NOMO-1 (cell line): ENCODE measurements around the gene DISC1.

ENCODE experiments used
- DNase-seq, 2 experiments: peaks; one replicate each; lab custom pipeline; 2025; ENCODE audit not compliant: unreplicated experiment in 2 of 2; lab: John Stamatoyannopoulos, UW

DISC1 gene

DNA sequence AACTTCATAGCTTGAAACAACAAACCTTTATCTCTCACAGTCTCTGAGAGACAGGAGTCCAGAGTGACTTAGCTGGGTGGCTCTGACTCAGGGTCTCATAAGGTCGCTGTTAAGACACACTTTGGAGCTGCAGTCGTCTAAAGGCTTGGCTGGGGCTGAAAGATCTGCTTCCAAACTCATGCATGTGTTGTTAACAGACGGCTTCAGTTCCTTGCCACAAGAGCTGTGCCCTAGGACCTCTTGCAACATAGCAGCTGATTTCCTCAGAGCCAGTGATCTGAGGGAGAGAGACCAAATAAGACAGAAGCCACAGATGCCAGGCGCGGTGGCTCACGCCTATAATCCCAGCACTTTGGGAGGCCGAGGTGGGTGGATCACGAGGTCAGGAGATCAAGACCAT, 176.8 kb downstream of the DISC1 start:
- DNase-seq: peak; percentile 86 to 94

DNA sequence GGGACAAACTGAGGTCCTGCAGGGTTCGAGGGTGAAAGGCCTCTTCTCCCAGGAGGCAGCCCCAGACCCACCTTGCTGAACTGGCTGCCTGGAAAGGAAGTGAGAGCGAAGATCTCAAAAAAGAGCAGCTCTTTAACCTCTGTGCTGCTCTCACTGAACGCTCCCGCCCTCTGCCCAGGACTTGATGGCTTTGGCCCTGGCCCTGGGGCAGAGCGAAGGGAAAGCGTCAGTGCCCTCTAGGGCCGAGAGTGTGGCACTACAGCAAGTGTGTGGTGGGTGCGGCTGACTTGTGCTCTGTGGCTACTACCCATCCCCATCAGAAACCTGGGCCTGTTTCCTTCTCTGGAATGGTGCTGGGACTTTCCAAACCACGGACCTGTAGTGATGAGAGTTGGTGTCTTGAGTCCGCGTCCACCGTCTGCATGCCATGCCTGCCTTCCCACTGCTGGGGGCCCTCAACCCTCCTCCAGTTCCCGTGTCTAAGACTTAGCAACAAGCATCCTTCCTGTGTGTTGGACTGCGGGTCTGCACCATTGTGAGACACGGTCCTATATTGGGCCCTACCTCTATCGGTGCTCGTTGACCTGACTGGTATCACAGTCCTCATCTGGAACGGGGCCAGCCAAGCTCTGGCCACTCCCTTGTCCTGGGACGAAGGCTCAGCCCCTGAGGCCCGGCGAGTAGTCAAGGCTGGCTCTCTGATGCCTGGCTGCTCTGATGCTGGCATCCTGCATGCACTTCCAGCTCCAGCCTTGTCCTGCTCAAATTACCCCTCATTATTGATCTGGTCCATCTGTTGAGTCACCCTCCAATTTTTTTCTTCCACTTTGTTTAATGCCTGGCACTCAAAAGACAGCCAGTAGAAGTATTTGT, 180.3 kb downstream of the DISC1 start:
- peak; percentile 89 to 91 for DNase-seq

DNA sequence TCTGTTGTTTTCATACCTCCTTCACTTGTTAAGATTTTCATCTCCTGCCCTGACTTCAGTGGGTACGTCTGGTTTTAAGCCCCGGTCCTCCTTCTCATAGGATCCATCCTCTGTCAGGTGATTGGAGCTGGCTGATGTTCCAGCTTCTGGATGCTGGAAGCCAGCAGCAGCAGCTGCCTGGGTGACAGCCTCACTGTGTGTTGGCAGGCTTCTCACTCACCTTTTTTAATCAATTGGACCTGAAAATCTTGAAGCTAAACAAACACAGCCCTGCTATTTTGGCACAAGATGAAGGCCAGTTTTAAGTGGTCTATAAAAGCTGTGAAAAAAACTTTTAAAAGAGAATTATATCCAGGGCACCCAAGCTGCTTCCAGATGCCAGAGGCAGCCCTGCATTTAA, 181.0 kb downstream of the DISC1 start:
- DNase-seq: no peak

DNA sequence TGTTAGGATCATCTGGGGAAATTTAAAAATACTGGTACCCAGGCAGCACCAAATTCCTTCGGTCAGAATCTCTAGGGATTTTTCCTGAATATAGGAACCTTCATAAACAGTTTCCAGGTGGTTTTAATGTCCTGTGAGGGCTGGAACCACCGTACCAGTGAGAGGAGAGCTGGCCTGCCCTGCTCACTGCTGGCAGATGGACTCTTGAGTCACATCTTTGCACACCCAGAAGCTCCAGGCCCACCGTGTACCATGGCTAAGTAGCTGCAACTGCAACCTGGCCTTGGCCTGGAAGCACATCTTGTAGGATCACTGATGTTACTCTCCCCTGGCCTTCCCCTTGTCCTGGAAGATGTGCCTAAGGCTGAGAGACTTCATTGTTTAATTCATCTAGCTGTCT, 181.5 kb downstream of the DISC1 start:
- DNase-seq: no peak

DNA sequence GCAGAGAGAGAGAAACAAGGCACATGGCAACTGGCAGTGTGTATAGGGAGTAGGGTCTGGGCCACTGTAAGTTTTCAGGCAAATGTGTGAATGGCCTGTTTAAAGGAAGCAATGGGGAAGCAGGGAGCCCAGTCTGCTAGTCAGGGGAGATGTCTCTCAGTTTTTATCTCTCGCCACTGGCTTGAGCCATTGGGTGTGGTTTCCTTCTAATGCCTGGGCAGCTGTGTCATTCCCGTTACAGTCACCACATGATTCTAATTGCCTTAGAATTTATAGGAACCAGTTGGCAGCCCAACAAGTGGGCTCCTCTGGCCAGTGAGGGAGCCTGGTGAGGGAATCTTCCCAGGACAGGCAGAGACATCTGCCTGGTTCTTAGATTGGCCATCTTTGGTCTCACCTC, 182.4 kb downstream of the DISC1 start:
- DNase-seq: peak in 1 of 2 experiments; percentile 41

DNA sequence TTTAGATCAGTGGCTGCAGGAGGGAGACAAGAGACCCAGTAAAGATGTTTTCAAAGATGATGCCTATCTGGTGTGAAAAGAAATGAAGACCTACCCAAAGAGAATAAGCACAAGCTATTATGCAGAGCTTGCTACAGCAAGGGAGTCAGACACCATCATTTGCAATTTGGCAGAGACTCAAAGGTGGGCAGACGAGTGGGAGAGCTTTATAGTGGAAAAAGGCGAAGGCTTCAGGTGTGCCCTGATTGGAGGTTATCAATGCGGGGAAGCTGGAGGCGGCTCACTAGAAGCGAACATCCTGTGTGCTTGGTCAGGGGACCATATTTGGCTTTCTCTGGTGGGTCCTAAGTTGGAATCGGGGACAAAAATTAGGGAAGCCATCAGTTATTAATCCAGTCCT, 183.8 kb downstream of the DISC1 start:
- DNase-seq: no peak

DNA sequence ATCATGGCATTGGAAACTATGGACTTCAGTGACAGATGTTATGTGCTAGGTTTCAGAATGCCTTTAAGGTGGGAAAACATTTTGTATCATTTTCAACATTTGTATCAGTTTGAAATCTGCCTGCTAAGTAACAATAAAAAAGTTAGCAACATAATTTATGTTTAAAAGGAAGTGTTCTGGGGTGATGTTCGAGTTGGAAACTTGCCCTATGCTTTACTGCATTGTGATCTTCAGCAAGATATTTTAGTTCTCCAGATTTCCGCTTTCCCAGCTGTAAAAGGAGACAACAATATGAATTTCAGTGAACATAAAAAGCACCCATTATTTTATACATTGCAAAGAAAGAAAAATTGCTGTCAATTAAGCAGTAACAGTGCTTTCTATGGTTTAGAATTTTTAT, 187.4 kb downstream of the DISC1 start:
- DNase-seq: no peak

DNA sequence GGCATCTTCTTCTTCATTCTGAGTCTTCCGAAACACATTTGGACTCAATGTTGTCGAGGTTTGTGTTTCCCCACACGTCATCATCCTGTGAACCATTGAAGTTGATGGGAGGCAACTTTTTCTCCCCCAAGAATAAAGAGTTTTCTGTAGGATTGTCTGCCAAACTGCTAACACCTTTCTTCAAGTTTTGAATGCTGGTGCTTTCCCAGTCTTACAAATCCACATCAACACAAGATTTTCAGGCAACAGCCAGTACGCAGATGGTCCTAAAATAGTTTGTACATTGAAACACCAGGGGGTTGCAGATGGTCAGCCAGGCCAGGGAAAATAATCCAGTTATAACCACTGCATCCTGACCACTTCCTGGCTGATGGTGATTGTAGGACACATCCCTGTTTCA, 187.9 kb downstream of the DISC1 start:
- DNase-seq: no peak

DNA sequence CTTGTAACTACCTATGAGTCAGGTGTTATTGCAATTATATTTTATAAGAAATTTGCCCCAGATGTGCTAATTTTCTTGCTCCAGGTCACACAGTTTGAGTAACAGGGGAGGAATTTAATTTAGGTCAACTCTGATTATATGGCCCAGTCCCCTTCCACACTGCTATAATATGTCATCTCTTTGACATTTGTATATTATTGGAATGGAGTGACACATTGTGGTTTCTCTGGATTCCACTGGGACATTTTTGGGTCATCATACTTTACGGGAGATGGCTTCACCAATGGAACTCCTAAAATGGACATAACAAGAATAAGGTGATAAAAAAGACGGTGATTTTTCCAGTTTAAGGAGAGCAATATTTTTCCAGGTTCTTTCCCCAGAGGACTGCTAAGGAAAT, 191.2 kb downstream of the DISC1 start:
- DNase-seq: no peak

DNA sequence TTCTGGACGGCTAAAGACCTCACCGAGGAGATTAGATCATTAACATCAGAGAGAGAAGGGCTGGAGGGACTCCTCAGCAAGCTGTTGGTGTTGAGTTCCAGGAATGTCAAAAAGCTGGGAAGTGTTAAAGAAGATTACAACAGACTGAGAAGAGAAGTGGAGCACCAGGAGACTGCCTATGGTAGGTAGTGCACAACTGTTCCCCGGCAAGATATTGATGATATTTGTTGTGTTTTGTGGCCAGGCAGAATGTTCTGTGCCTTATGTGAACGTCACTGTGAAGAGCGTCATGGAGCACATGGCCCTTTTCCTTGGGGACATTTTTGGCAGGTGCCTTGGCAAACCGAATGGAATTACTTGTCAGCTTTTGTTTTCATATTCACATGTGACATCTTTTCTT, 191.7 kb downstream of the DISC1 start:
- DNase-seq: no peak

DNA sequence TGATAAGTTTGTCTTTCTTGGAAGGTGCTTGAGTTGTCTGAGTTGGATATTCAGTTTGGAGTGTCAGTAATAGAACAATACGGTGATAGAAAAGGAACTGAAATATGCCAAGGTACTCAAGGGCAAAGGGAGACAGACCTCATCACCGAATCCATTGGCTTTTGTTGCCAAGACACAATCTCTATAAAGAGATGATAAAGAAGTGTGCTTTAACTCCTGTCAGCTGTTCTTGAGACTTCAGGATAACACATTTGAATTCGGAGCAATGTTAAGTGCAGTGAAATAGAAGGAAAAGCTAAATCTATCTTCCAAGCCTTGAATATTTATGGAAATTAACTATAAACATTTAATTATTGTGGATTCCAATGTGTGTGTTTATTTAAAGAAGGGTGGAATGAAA, 194.7 kb downstream of the DISC1 start:
- no peak for DNase-seq

DNA sequence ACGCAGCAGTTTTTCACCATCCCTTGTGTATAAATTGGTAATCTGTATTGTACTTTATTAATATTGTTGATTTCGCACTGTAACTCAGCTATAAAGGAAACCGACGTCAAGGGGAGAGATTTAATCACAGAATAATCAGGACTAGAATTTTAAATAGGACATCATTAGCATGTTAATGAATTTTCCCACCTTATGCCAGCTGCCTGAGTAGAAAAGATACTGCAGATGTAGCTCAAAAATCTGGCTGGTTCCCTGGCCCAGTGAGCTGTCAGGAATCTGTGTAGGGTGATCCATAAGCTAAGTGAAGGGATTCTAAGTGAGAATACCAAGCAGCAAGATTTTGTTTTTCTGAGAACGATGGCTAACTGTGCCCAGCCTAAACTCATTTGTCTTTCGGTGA, 195.5 kb downstream of the DISC1 start:
- no peak for DNase-seq

DNA sequence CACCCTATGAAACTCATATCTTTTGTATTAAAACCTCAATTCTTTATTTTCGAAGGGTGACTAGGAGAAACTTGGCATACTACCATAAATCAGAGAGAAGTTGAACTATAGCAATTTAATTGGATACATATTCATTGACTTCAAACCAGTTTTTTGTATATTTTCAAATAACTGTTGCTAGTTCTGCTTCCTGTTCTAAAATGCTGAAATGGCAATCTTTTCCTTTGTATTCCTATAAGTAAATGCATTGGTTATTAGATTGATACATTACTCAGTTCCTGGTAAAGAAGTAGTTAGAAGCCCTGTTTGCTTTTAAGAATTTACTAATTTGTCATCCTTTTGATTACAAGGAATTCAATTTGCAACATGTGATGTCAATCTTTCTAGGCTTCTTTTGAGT, 200.0 kb downstream of the DISC1 start:
- DNase-seq: no peak

DNA sequence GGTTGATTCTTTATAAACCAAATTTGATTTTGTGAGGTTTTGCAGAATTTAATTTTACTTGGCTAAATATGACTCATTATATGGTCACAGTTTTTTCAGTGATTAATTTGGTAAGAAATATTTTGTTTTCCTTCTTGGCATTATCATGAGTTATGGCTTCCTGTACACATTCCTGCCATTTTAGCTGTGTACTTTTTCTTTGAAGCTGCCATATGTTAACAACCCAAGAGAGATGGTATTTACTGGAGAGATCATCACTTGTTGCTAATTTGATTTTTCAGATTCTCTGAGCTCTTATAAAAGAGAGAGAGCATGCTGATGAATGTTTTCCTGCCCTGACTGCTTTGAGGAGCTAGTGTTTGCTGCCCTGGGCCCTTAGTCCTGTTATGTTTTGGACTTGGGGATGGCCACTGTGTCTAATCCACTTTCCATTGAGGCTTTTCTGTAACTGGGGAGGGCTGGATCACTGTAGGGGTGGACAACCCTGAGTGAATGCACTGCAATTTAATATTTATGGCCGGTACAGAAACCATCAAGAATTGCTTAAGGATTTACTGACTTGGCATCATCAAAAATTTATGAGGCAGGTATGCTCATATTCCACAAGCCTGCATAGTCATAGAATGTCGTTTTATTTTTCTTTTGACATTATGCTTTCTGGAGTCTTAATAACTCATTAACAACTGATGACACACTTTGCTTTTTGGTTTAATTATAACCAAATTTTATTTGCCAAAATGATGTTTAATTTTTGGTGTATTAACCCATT, 200.9 kb downstream of the DISC1 start:
- DNase-seq: no peak

DNA sequence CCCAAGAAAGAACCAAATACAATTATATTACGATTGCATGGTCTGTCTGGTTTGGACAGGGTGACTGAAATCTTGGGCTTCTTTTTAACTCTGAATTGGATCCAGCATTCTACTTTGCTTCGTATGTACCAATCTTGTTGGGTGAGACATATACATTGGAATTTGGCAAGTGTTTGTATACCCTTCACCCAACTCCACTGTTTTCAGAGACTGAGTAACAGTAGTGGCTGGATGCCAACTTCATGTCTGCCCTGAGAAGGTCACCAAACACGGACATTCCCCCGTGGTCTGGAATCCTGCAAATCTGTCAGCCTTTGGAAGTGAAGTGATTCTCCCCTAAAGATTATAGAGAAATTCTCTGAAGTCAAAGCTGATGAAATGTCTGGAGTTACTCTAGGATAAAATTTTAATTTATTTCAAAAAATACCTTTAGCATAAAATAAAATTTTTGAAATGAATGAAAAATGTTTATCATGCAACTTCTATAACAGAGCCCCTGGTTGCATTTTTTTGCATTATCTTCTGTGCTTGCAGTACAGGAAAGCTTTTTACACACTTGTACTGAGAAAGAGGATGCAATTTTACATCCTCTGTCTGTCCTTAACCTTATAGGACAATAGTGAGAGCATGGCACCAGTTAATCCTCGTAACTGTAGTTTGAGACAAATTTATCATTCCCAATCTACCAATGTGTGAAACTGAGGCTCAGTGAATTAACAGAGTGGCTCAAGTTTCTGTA, 201.8 kb downstream of the DISC1 start:
- DNase-seq: no peak

DNA sequence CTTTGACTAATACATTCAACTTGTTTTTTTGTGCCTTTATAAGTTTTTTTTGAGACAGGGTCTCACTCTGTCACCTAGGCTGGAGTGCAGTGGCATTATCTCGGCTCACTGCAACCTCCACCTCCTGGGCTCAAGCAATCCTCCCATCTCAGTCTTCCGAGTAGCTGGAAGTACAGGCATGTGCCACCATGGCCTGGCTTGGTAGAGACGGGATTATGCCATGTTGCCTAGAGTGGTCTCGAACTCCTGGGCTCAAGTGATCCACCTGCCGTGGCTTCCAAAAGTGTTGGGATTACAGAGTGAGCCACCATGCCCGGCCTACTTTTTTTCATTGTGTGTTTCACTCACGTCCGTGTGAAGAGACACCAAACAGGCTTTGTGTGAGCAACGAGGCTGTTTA, 202.7 kb downstream of the DISC1 start:
- DNase-seq: no peak

DNA sequence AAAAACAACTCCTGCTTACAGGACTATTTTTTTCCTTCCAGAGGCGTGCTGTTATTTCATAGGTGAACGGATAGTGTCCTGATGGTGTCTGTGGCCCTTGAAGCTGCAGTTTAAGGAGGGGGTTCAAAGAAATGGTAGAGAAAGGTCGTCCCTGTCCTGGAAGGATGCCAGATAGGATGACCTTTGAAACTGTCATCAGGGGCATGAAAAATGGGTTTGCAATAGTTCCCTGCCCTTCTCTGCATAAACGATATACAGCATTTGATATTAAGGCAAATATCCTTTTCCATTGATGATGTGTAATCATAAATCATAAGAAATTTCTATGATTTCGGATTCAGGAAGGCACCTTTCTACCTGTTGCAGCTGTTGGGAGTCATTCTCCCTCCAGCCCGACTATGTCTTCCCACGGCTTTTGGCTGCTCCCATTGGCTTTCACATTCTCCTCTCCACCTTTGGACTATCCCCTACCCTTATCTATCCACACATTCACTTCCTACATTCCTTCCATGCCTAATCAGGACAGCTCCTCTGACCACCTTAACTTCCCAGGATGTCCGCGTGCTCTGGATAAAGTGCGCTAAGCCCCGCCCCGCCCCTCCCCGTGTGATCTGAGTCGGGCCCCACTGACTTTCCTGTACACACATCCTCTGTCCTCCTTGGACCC, 209.8 kb downstream of the DISC1 start:
- DNase-seq: no peak

DNA sequence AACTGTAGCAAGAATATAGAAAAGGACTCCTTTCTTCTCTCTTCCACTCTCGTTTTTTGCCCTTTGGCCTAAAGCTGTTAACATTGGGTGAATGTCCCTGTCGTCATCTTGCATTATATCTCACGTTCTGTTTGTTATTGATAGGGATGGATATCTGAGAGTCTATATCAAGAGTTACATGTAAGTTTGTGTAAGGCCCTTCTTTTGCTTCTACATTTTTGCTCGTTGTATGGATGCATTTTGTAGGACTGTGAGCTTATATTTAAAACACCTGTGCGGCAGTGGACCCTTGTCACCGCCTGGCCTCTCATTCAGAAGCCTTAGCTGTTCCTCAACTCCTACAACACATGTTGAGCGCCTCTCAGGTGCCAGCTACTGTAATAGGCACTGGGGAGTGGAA, 211.9 kb downstream of the DISC1 start:
- no peak for DNase-seq

DNA sequence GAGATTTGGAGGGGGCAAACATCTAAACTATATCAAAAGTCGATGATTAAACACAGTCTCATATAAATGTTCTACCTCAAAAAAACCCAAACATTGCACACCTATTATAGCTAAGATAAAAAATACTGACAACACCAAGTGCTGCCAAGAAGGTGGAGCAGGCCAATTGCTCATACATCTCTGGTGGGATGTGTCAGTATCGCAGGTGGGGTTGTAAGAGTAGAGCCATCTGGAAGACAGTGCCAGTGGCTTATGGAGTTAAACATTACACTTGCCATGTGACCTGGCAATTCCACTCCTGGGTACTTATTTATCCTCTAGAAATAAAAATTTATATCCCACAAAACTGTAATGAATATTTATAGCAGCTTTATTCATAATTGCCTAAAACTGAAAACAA, 213.4 kb downstream of the DISC1 start:
- DNase-seq: no peak

DNA sequence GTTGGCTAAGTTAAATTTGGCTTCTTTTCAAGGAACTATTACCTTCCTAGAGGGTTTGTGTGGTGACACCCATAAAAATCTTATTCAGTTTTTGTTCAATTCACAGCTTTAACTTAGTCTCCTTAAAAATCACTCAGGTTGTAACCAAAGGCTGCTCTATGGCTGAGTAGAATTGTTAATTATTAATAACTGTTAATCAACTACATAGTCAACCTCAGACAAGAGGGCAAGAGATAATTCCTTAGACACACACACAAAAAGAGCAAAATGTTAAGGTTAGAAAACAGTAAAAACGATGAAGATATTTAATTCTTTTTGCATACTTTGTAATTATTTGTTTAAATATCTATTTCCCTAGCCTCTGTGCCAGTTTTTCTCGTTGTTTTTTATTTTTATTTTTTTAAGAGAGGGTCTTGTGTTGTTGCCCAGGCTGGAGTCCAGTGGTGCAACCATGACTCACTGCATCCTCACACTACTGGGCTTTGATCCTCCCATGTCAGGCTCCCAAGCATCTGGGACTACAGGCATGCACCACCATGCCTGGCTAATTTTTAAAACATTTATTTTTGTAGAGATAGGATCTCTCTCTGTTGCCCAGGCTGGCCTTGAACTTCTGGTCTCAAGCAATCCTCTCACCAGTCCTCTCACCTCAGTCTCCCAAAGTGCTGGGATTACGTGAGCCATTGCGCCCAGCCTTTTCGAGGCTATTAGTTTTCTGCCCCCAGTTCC, 215.2 kb downstream of the DISC1 start:
- no peak for DNase-seq
